ENCODE measurements around the gene DIPK1A. TPM values are rescaled to one million over a fixed set of nuclear protein-coding genes. Genes with fewer than 3 reads are reported as not detected.

The DIPK1A gene
- total RNA-seq, 2 experiments from 2014 or later = 11.6 TPM

GRCh38 chr1:92957030-92957734, 4.1 kb downstream of the DIPK1A start:
- ATAC-seq (ENCODE audit: low read depth) = no peak
- Mint-ChIP-seq H3K36me3 (peaks cover 8% of the 10 kb centered on the region), H3K4me1 (peaks cover 58% of the 10 kb centered on the region), H3K27ac (peak overlapping the region; percentile 8), H3K27me3 (no peaks in the 10 kb centered on the region), H3K9me3 (no peaks in the 10 kb centered on the region), H3K4me3 (peak overlapping the region; percentile 47)
- DNase-seq = no peak
- POLR2A ChIA-PET = interaction anchor here (1.2 to 1.5 kb wide), 2 partner anchors 55 to 98 kb away, joined by 3 read pairs; no protein-coding TSS in a partner anchor

DNA sequence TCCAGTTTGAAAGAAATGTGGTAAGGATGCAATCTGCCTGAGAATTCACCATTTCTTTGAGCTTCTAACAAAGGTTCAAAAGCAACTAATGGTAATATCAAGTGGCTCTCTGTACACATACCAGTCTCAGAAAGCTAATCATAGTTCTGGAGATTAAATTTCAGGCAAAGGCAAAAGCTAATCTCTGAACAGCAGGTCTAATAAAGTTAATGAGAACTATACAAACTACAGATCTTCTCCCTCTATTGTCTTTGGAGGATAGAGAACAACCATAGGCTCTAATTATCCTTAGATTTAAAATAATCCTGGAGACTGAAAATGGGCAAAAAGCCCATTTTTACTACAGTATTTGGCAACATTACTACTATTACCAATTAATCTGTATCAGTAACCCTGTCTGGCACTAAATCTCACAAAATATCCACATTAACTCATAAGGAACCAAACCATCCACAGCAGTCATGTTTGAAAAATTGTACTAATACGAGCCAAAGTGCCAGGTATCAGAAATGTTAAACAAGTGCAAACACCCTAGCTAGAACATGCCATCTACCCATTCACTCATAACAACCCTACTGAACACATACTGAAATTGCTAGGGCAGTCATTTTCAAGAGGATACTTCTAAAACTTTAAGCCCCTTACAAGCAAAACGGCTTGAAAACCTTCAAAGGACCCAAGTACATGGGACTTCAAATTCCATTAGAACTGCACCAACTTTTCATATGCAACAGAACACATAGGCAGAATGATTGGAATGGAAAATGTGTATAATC, 4.8 kb downstream of the DIPK1A start:
- ATAC-seq (ENCODE audit: low read depth) (no peak), DNase-seq (no peak)
- Mint-ChIP-seq H3K9me3 (no peaks in the 10 kb centered on the region), H3K4me3 (peak overlapping the region; percentile 47), H3K4me1 (peaks cover 63% of the 10 kb centered on the region), H3K27me3 (no peaks in the 10 kb centered on the region), H3K36me3 (peaks cover 8% of the 10 kb centered on the region), H3K27ac (peak overlapping the region; percentile 8)
- POLR2A ChIA-PET = interaction anchor here (1.2 to 1.5 kb wide), 2 partner anchors 53 to 97 kb away, joined by 3 to 6 read pairs; no protein-coding TSS in a partner anchor

GRCh38 chr1:92953491-92953890, 7.8 kb downstream of the DIPK1A start:
- Mint-ChIP-seq H3K36me3 (peaks cover 4% of the 10 kb centered on the region), H3K4me3 (peak overlapping the region; percentile 64), H3K27me3 (no peaks in the 10 kb centered on the region), H3K9me3 (no peaks in the 10 kb centered on the region), H3K4me1 (peaks cover 52% of the 10 kb centered on the region), H3K27ac (peak overlapping the region; percentile 71)
- peak; percentile 83 for ATAC-seq (ENCODE audit: low read depth)
- POLR2A ChIA-PET = interaction anchor here (0.9 kb wide), 1 partner anchor 121 kb away, joined by 3 read pairs; no protein-coding TSS in a partner anchor
- no peak for DNase-seq

GRCh38 chr1:92952714-92953113, 8.5 kb downstream of the DIPK1A start:
- Mint-ChIP-seq H3K9me3 (no peaks in the 10 kb centered on the region), H3K27me3 (no peaks in the 10 kb centered on the region), H3K36me3 (peaks cover 7% of the 10 kb centered on the region), H3K4me3 (peak overlapping the region; percentile 64), H3K4me1 (peaks cover 49% of the 10 kb centered on the region), H3K27ac (peak overlapping the region; percentile 71)
- DNase-seq = no peak
- POLR2A ChIA-PET = interaction anchor here (1.5 kb wide), 1 partner anchor 9 kb away, joined by 13 read pairs; the partner anchor contains the start of gene DIPK1A
- ATAC-seq (ENCODE audit: low read depth) = no peak

DNA sequence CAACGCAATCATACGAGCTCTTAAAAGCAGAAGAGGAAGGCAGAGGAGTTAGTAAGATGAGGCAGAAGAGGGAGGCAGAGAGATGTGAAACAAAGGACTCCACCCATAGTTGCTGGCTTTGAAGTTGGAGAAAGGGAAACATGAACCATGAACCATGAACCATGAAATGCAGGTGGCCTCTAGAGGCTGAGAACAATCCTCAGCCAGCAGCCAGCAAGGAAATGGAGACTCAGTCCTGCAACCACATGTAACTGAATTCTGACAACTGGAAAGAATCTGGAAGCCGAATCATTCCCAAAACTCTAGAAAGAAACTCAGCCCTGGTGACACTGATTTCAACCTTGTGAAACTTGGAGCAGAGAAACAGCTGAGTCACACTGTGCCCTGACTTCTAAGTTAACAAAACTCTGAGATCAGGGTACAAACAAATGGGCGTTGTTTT, 10.1 kb downstream of the DIPK1A start:
- POLR2A ChIA-PET = interaction anchor here (1.0 to 1.6 kb wide), 2 partner anchors 10 to 91 kb away, joined by 3 to 4 read pairs; partner anchors contain the start of gene DIPK1A
- peak; percentile 76 for ATAC-seq (ENCODE audit: low read depth)
- DNase-seq = no peak
- no peaks in the 10 kb centered on the region for H3K9me3 Mint-ChIP-seq
- H3K4me3 Mint-ChIP-seq = no peak overlapping the region
- H3K4me1 Mint-ChIP-seq = peaks cover 34% of the 10 kb centered on the region
- peaks cover 12% of the 10 kb centered on the region for H3K36me3 Mint-ChIP-seq
- no peak overlapping the region for H3K27ac Mint-ChIP-seq
- no peaks in the 10 kb centered on the region for H3K27me3 Mint-ChIP-seq

DNA sequence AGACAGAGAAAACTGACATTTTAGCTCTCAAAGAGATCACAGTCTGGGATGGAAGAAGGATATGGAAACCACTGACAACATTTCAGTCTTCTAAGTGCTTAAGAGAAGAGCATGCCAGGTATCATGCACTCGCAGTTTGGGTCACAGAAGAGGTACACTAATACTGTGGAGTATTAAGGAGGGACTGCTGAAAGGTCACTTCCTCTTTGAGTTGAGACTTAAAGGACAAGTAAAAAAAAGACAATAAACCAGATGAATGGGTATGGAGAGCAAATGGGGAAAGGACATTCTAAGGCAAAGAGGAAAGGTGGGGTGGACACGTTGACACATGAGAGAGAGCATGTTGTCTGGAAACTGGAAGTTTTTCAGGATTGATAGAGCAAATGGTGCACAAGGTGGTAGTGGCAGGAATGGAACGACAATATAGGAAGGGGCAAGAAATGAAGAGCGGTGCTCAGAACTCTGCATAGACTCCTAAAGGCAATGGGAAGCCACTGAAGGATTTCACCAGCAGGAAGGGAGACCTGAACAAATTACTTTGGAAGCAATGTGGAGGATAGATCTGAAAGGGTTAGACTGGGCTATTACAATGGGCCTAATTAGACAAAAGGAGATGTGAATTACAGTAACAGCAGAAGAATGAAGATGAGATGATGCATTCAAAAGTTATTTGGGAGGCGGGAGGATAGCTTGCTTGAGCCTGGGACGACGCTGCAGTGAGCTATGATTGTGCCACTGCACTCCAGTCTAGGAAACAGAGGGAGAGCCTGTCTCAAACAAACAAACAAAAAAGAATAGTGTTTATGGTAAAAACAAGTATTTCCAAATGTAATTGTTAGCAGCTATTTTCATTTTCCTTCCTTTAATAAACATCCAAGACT, 11.1 kb downstream of the DIPK1A start:
- H3K36me3 Mint-ChIP-seq = peaks cover 12% of the 10 kb centered on the region
- H3K4me1 Mint-ChIP-seq = peaks cover 33% of the 10 kb centered on the region
- H3K27ac Mint-ChIP-seq = no peak overlapping the region
- H3K4me3 Mint-ChIP-seq = no peak overlapping the region
- no peak for ATAC-seq (ENCODE audit: low read depth)
- H3K9me3 Mint-ChIP-seq = no peaks in the 10 kb centered on the region
- DNase-seq = no peak
- POLR2A ChIA-PET = interaction anchor here (1.0 to 1.6 kb wide), 3 partner anchors 10 to 92 kb away, joined by 3 to 4 read pairs (median 4); partner anchors contain the start of gene DIPK1A
- no peaks in the 10 kb centered on the region for H3K27me3 Mint-ChIP-seq

DNA sequence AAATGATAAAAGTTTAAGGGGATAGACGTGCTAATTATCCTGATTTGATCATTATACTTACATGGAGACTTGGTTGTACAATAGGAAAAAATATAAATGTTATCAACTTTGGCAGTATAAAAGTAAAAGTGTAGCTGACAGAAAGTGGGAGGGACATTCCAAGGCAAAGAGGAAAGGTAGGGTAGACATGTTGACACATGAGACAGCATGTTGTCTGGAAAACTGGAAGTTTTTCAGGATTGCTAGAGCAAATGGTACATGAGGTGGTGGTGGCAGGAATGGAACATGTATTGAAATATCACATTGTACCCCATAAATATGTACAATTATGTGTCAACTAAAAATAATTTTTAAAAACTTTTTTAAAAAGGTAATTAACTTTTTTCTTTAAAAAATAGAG, 13.2 kb downstream of the DIPK1A start:
- Mint-ChIP-seq H3K4me3 (no peak overlapping the region), H3K27ac (no peak overlapping the region), H3K4me1 (peaks cover 24% of the 10 kb centered on the region), H3K9me3 (no peaks in the 10 kb centered on the region), H3K36me3 (peaks cover 9% of the 10 kb centered on the region), H3K27me3 (no peaks in the 10 kb centered on the region)
- ATAC-seq (ENCODE audit: low read depth) = no peak
- POLR2A ChIA-PET = no interaction called here
- no peak for DNase-seq

DNA sequence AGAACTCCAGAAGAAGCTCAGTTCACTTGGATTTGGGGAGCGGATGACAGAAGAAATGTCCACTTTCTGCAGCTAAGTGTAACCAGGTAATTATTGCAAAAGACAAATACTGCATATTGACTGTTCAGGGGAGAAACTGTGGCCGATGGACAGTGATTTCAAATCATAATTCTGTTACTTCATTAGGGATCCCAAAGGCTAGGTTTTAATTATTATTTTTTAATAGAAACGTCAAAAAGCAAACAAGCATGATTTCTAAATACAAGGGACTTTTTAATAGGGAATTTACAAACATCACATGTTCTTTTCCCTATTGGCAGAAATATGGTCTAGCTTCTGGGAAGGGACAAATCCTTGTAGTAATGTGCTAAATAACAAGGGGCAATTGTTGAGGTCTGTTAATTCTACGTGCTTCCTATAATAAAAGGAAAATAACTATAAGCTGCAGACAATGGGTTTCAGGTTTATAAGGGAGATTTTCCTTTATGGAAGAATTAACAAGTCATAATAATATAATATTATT, 15.5 kb downstream of the DIPK1A start:
- Mint-ChIP-seq H3K4me3 (no peak overlapping the region), H3K36me3 (peaks cover 9% of the 10 kb centered on the region), H3K27ac (no peak overlapping the region), H3K27me3 (no peaks in the 10 kb centered on the region), H3K9me3 (no peaks in the 10 kb centered on the region), H3K4me1 (peaks cover 14% of the 10 kb centered on the region)
- POLR2A ChIA-PET = interaction anchor here (0.6 kb wide), 1 partner anchor 81 kb away, joined by 4 read pairs; no protein-coding TSS in a partner anchor
- no peak for ATAC-seq (ENCODE audit: low read depth)
- no peak for DNase-seq

DNA sequence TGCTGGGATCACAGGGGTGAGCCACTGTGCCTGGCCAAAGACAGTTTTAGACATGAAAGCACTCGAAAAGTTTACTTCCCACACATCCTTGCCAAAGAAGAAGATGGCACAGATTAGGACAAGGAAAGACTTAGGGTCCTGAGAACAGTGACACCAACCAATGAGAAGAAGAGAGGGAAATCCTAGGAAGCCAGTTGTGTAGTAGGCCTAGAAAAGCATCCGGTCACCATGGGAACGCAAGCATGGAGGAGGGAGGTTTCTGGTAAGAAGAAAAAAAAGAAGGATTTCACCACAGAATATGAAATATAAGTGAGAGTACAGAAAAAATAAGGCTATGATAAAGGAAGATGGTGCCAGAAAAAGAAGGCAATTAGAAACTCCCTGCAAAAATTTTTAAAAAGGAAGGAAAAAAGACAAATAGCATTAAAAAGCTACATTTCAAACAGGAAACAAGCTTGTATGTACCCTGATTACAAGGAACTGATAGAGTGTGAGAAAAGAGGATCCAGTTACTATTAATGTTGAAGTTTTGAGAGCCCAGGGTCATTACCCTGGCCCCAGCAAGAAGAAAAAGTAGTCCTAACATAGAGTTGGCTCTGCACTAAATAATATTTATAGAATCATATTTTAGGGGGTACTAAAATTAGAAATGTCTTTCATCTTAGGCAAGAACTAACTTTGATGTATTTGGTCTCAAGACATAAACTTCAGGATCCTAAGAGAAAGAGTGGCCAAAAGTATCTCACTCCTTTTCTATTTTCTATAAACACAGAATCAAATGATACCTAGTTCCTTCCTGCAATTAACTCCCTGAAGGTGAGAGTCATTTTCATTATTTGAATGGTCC, 16.1 kb downstream of the DIPK1A start:
- Mint-ChIP-seq H3K4me3 (no peak overlapping the region), H3K27ac (peak overlapping the region; percentile 46), H3K9me3 (no peaks in the 10 kb centered on the region), H3K36me3 (peaks cover 10% of the 10 kb centered on the region), H3K27me3 (no peaks in the 10 kb centered on the region), H3K4me1 (peaks cover 14% of the 10 kb centered on the region)
- POLR2A ChIA-PET = interaction anchor here (0.6 kb wide), 1 partner anchor 82 kb away, joined by 4 read pairs; no protein-coding TSS in a partner anchor
- ATAC-seq (ENCODE audit: low read depth) (no peak), DNase-seq (no peak)

DNA sequence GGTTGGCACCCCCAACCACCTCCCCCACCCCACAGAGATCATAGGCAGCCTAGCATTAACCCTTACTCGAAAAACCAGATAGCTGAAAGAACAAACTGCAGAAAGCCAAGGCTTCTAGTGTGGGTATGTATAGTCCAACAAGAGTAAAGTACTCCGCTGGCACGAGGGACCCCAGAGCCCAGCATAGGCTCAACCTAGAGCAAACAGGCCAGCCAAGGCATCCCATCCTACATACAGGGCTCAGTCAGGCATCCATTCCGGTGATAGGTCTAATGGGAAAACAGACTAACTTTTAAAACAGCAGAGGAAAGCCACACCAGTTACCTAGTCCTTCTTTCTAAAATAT, 17.8 kb downstream of the DIPK1A start:
- DNase-seq = no peak
- peaks cover 14% of the 10 kb centered on the region for H3K4me1 Mint-ChIP-seq
- no peaks in the 10 kb centered on the region for H3K27me3 Mint-ChIP-seq
- H3K4me3 Mint-ChIP-seq = no peak overlapping the region
- no peak for ATAC-seq (ENCODE audit: low read depth)
- no peak overlapping the region for H3K27ac Mint-ChIP-seq
- H3K36me3 Mint-ChIP-seq = peaks cover 10% of the 10 kb centered on the region
- POLR2A ChIA-PET = no interaction called here
- no peaks in the 10 kb centered on the region for H3K9me3 Mint-ChIP-seq

DNA sequence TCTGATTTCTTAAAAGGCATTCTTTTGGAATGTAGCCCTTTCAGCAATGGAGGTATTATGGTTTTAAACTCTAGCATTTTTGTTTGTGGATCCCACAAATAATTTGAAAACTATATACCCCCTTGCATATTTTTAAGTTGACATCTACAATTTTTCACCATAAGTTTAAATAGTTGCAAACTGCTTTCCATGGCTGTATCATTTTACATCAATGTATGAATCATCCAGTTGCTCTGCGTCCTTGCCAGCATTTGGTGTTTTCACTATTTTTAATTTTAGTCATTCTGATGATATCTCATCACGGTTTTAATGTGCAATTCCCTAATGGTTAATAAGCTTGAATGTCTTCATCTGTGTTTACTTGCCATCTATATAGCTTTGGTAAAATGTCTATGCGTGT, 20.7 kb downstream of the DIPK1A start:
- Mint-ChIP-seq H3K27me3 (no peaks in the 10 kb centered on the region), H3K9me3 (no peaks in the 10 kb centered on the region), H3K4me3 (no peak overlapping the region), H3K36me3 (peaks cover 8% of the 10 kb centered on the region), H3K4me1 (peaks cover 16% of the 10 kb centered on the region), H3K27ac (no peak overlapping the region)
- no peak for DNase-seq
- POLR2A ChIA-PET = no interaction called here
- no peak for ATAC-seq (ENCODE audit: low read depth)

DNA sequence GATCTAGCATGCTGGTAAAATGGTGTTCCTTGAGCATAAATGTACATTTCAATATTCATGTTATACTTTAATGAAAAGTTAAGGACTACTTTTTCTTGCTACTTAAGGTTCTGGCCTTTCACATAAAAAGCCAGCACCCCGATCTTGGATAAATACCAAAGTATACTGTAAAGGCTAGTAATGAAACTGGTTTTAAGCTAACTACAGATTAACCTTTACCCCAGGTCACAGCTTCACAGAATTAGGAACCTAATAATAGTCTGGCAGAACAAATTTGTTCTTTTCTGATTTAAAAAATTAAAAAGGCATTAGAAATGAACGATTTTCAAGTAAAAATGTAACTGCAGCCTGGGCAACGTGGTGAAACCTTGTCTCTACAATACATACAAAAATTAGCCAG, 23.5 kb downstream of the DIPK1A start:
- H3K27ac Mint-ChIP-seq = no peak overlapping the region
- no peaks in the 10 kb centered on the region for H3K27me3 Mint-ChIP-seq
- H3K36me3 Mint-ChIP-seq = peaks cover 10% of the 10 kb centered on the region
- no peak for DNase-seq
- no peak overlapping the region for H3K4me3 Mint-ChIP-seq
- no peak for ATAC-seq (ENCODE audit: low read depth)
- no peaks in the 10 kb centered on the region for H3K9me3 Mint-ChIP-seq
- H3K4me1 Mint-ChIP-seq = peaks cover 10% of the 10 kb centered on the region
- POLR2A ChIA-PET = no interaction called here

All from activated naive CD8-positive, alpha-beta T cell treated with anti-CD3 and anti-CD28 coated beads, Interleukin-2, amount 10 ng/mL, durations not matched to agents 7 days and 5 days (primary cell).